HG03060 (cell line): ENCODE results near the gene SERINC5.
"Not testable (repeated sequence)": the region's sequence is repeated elsewhere in the genome, so short reads cannot be mapped to it uniquely, and the experiment has no call there.

Experiments used
- ATAC-seq: cut with Tn5 transposase; IDR thresholded peaks from one replicate; pipeline ENCODE4 v1.9.1; 2021; ENCODE audit warnings: low read depth, moderate number of reproducible peaks; ENCODE audit not compliant: unreplicated experiment

SERINC5 gene

DNA sequence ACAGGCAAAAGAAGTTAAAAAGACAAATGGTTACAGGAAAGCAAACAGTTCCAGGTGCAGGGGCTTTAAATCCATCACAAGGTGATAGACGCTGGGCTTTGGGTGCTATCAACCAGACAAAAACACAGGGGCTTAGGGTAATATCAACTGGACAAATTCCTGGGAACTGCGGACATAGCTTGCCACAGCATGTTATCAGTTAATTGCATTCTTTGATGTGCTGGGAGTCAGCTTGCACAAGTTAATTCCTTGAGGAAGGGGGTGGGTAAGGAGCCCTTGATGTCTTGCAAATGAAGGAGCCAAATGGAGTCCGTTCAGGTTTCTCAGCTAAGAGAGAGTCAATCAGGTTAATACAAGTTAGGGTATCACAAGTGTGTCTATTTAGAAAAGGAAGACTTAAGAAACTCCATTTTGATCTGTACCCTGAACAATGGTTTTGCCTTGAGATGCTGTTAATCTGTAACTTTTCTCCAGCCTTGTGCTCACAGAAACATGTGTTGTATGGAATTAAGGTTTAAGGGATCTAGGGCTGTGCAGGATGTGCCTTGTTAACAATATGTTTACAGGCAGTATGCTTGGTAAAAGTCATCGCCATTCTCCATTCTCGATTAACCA, 144.4 kb downstream of the SERINC5 start:
- ATAC-seq = not testable (repeated sequence)

DNA sequence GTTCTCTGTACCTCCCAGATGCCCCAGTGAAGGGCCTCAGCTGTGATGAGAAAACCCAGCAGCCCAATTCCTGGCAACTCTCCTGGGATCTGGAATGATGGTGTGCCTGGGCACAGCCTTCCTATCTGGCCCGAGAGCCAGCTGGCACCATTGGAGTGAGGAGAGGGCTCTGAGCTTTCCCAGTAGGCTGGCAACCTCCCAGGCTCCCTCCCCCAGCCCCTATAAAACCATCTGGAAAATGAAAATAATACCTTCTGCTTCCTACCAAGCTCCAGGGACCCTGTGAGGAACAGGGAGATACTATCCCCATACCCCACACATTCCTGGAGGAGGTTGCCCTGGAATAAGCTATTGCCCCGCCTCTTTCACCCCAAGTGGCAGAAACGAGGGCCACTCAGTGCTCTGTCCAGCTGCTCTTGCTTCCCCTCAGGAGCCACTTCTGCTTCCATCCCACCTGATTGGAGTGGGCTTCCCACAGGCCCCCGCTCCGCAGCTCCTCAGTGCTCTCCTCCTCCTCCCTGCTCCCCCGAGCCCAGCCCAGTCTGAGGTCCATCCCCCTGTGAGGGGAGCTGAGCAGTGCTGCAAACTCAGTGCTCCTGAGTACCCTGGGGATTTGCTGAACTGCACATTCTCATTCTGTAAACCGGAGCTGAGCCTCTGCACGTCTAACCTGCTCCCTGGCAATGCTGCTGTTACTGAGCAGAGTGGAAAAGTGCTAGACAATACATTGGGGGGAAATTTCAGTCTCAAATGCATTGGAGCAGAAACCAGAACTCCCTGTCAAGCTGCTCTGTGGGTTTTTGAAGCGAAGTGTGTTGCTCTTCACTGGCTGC, 146.0 kb downstream of the SERINC5 start:
- ATAC-seq = peak; percentile 87

DNA sequence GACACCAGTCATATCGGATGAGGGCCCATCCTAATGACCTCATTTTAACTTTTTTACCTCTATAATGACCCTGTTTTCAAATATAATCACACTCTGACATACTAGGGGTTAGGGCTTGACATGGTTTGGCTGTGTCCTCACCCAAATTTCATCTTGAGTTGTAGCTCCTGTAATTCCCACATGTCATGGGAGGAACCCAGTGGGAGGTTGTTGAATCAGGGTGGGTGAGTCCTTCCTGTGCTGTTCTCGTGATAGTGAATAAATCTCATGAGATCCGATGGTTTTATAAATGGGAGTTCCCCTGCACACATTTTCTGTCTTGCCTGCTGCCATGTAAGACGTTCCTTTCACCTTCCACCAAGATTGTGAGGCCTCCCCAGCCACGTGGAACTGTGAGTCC, 148.9 kb downstream of the SERINC5 start:
- ATAC-seq = no peak

DNA sequence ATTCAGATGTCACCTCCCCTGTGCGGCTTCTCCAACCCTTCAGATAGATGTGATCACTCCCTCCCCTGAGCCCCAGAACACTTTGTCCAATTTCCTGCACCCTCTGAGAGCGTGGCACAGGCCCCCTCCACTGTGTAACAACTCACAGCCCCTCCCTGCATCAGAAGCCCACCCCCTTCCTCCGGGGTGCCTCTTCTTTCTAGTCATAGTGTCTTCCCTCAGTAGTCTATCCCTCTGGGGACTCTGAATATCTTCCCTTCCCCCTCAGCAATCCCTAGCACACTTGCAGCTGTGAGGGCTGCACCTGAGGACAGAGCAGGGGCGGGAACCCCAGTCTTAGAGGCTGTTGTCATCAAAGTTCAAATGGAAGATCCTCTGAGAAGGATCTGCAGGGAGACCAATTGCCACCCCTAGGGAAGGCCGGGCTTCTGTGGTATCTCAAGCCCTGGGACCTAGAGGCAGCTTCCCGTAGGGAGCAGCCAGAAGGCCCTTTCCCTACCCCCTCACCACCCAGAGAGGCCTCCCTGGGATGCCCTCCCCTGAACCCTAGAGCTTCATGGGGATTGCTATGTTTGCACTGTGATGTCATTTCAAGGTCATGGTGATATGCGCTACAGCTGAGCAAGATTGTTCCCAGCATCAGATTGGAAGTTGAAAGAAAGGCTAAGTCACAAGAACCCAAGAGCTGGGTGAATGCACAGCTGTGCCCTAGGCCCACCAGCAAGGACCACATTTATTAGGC, 150.0 kb downstream of the SERINC5 start:
- no peak for ATAC-seq

DNA sequence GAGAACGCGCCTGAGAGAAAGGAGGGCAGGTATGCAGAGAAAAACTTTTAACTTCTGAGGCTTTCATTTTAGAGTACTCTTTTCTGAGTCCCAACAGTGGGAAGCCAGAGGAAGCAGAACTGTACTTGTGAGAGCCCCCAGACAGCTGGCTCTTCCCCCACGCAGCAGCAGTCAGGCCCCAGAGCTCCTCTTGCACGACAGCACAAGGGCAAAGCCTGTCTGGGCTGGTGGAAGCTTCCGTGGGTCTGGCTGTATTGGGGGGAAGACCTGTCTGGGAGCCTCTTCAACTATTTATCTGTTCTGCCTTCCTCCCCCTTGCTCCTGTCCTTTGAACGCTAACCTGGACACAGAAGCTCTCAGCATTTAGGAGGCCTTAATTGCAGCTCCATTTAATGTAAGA, 152.5 kb downstream of the SERINC5 start:
- ATAC-seq = no peak

DNA sequence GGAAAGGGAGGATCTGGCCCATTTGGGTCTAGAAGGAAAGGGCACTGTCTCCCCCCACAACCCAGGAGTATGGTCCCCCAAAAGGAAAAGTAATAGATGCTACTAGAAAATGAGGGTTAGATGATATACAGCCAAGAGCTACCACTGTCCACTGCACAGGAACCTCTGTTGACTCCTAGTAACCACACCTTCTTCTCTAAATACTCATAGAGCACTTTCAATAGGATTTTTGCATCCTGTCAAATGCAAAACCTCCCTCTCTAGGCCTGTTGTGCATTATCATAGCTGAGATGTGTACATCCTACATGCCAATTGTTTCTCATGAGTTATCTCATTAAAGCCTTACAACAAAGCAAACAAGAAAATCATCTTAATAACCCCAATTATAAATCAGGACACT, 153.9 kb downstream of the SERINC5 start:
- no peak for ATAC-seq

DNA sequence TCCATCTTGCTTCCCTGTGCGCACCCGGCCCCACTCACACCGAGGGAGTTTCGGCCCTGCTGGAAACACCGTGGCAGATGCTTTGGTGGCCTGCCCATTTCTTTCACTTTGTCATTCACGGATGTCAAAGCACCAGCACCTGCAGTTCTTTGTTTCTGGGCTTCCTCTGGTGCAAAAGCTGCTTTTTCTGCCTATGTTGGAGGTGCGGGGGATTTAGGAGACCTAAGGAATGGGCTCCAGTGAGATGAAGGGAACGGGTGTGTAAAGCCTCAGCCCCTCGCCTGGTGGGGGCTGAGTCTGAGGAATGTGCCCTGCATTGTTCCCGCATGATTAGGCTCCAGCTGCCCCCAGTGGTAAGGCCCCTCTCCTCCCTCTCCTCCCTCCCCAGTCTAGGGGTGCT, 158.4 kb downstream of the SERINC5 start:
- ATAC-seq = no peak

DNA sequence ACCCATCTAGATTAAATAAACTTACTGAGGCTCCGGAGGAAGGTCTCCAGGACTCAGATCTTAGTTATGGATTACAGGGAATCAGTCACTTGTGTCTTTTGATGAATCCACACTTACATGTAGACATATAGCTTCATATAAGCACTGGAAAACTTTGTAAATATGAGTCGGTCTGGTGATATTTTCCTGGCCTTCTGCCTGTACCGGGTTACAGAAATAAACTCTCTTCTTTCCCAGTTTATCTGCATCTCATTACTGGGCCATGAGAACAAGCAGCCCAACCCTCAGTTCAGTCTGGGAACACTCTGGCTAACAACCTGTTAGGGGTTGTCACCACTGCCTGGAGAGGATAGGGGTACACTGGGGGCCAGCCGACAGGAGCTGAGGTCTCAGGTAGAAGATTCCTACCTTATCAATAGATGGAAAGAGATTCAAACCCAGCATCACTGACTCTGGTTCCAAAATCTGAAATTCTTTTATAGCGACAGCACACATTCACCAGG, 161.6 kb downstream of the SERINC5 start:
- no peak for ATAC-seq

DNA sequence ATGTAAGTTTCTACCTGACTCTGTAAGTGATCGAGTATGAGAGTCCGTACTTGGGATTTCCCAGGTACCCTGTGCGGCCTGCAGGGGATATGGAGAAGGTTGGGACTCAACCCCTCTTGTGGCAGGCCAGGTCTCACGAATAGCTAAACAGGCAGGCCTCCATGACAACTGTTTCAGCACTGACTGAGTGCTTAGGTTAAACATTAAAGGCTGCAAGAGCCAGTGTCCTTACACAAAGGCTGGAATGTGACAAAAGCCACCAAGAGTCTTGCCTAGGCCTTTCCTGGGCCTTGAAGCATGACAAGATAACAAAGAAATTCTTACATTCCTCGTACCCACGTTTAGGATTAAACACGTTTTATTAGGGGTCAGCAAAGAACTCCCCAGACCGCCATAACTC, 162.1 kb downstream of the SERINC5 start:
- no peak for ATAC-seq

DNA sequence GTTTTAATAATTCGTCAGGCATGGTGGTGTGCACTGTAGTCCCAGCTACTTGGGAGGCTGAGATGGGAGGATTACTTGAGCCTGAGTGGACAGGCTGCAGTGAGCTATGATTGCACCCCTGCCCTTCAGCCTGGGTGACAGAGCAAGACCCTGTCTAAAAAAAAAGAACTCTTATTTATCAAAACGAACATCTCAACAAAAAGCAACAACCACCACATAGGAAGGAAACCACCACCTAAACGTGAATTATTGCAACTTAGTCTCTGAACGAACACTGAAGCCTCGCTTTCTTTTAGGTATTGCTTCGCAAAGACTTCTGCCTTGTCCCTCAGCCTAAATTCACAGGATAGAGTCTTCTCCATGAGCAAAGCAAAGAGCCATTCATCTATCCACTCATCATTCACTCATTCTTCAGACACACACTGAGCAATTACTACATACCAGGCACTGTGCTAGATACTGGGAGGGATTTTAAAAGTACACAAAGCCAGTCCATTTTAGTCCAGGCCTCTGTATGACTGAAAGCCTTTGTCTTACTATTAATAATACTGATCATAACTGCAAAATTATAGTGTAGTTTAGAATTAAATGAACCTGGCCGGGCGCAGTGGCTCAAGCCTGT, 163.3 kb downstream of the SERINC5 start:
- ATAC-seq = no peak

DNA sequence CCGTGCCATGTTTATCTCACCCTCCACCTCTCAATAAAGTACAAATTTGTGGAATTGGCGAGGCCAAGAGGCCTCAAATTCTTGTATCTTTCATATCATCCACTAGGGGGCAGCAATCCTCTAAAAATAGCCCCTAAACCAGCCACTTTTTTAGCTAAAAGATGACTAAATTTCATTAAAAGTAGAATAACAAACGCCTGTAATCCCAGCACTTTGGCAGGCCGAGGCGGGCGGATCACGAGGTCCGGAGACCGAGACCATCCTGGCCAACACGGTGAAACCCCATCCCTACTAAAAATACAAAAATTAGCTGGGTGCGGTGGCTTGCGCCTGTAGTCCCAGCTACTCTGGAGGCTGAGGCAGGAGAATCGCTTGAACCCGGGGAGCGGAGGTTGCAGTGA, 164.1 kb downstream of the SERINC5 start:
- not testable (repeated sequence) for ATAC-seq

DNA sequence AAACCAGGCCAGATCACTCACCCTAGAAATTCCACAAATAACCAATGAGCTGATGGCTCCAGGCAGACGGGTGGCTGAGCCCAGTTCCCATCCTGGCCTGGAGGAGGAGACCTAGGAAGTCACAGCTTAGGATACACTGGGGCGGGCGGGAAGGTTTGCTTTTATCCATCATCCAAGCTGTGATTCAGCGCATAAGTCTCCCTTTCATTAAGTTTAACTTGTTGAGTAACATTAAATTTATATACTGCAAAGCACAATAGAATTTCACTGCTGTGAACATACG, 165.0 kb downstream of the SERINC5 start:
- ATAC-seq = no peak

DNA sequence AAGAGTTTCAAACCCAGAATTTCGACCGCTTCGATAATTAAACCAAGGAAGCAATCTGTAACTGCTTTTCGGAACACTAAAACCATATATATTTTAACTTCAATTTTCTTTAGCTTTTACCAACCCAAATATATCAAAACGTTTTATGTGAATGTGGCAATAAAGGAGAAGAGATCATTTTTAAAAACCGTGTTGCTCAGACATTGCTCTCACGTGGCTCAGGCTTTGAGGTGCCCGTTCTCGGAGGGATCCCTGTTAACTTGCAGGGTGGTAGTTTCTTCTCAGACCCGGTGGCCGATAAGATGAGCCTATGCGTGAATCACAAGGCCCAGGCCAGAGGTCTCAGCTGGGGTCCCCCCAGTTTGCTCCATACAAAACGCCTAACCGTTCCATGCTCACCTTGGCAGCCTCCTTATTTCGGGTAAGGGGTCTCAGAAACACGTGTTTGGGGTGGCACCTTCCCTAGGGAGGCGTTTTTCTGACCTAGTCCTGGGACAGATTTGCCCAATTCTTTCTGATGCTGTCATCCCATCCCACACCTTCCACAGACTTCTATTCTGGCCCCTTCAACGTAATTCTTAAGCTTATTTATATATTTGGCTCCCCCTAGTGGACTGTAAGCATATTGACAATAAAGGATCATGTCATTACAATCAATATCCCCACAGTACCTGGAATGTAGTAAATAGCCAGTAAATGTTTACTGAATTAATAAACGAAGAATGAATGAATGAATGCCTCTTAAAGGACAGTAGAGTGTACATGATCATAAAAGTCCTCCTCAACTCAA, 172.6 kb downstream of the SERINC5 start:
- no peak for ATAC-seq

DNA sequence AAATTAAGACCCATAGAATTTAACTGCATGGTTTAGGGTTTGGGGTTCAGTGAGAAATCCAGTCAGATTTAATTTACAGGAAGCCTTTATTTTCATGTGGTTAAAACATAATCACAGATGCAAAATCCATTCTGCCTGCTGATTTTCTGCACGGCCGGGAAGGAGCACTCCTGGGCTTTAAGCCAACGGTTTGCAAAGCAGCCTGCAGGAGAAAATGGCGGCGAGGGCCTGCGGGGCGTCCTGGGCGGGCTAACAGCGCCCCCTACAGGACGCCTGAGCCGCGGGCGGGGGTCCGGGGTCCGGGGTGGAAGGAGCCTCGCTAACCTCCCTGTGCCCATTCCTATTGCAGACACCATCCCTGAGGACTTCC, 173.1 kb downstream of the SERINC5 start:
- no peak for ATAC-seq

DNA sequence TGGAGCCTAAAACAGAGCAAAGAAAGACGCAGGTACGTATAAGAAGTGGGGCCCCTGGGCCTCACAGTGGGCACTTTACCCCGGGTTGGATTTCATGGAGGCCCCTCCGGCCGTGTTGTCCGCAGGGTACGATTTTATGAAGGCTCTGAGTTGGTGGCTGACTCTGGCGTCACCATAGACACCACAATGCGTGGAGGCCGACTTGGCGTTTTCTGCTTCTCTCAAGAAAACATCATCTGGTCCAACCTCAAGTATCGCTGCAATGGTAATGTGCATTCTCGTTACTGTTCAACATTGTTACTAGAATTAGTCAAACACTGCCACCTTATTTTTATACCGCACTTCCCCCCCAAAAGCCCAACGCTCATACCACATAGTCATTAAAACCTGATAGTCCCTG, 173.6 kb downstream of the SERINC5 start:
- ATAC-seq = no peak

DNA sequence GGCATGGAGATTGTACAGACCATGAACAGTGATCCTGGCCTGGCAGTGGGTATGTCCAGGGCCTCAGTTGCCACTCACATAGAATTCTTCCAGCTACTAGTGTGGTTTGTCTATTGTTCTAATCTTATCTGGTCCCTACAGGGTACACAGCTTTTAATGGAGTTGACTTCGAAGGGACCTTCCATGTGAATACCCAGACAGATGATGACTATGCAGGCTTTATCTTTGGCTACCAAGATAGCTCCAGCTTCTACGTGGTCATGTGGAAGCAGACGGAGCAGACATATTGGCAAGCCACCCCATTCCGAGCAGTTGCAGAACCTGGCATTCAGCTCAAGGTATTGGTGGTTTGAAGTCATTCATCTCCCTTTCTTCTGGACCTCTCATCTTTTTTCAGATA, 176.9 kb downstream of the SERINC5 start:
- ATAC-seq = no peak

DNA sequence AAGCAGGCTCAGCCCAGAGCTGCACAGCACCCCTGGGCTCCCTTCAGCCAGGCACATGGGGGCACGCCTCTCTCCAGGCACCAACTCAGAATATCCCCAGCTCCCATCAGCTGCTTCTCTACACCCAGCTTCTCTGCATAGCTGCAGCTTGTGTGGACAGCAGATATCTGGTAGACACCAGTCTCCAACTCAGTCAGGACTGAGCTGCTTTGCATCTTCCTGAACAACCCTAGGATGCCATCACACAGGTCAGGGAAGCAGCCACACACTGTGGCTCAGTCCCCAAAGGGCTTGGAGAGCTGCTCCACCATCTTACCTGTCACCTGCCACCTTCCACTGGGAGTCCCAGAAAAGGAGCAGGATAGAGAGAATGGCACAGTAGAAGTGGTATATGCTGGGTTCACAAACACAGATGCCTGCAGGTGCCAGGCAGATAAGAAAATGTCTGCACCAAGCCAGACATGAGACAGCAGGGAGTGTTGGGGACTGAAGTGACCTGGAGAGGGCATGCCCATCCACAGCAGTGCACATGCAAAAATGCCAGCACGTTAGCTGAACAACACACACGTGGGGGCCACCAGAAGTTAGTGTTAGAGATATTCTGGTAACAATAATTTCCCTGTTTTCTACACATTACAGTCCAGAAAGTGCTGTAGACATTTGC, 178.7 kb downstream of the SERINC5 start:
- no peak for ATAC-seq

DNA sequence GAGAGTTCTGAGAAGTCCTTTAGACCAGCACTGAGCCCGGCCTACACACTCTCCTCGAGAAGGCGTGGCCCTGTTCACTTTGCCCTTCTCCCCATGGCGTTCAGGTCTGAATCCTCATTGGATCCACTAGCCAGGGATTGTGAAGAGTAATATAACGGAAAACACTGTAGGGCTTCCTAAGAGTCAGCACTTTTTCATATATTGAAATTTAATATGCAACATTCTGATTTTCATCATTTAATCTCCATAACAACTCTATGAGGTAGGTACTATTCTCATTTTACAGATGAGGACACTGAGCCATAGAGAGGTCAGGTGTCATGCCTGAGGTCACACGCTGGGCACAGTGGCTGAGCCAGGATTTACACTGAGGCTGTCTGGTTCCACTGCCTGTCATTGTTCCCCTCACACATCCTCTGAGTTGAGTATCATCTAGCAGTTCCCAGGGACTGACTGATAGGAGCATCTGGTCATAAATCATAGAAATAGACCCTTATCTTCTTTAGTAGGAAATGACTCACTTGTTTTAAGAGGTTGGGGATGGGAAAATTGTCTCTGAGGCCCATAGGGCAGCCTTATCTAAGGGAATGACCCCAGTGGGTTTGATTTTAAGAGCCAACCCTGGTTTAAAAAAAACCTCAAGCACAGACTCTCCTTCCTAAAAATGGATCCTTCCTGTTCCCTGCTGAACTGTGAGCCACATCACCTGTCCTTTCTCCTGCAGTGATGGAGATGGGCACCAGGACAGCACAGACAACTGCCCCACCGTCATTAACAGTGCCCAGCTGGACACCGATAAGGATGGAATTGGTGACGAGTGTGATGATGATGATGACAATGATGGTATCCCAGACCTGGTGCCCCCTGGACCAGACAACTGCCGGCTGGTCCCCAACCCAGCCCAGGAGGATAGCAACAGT, 179.5 kb downstream of the SERINC5 start:
- no peak for ATAC-seq
